ENCODE results near the gene ALDH1B1. TPM values are rescaled to one million over a fixed set of nuclear protein-coding genes. Genes with fewer than 3 reads are reported as not detected.

The ALDH1B1 gene
- total and polyA plus RNA-seq, 10 of the 15 experiments (the other 5 are each of a cell fraction or from before 2014, with no cell fraction given): 8.6 to 38.5 (median 30.9) TPM

GRCh38 chr9:38432922-38433510 lies 40.5 kb downstream of the ALDH1B1 start:
- DNase-seq (ENCODE audit: low read depth, low spot score) (no peak), ATAC-seq (peak; percentile 72), FAIRE-seq (no peak)
- WGBS (ENCODE audit: insufficient coverage, insufficient replicate concordance, low lambda C conversion rate, missing lambda C conversion rate): 26% methylated on average over 3 of the region's 3 CpGs
- no TSS peak for BruUV-seq (replicated peaks)
- Histone ChIP-seq H3K4me1 (ENCODE audit: control insufficient read depth, insufficient read depth, low read length) (no peaks in the 10 kb centered on the region), H4K20me1 (ENCODE audit: control insufficient read depth, insufficient read depth) (no peaks in the 10 kb centered on the region), H3K9me3 (replicated peaks; ENCODE audit: control insufficient read depth, insufficient read depth, low read length) (no peaks in the 10 kb centered on the region), H2AFZ (ENCODE audit: control insufficient read depth, low read depth, low read length) (no peak overlapping the region), H3K27me3 (replicated peaks in 1 of 2; ENCODE audit: control insufficient read depth in 2 of 2, insufficient read depth in 2 of 2, low read length in 1 of 2) (no peaks in the 10 kb centered on the region; a peak in 1 of 4 replicates), H3K9ac (ENCODE audit: control insufficient read depth, insufficient read depth, low read length) (no peak overlapping the region), H3K36me3 (ENCODE audit: control insufficient read depth in 2 of 2, insufficient read depth in 2 of 2, low read length in 1 of 2) (no peaks in the 10 kb centered on the region), H3K79me2 (ENCODE audit: control insufficient read depth, insufficient read depth, low read length) (no peaks in the 10 kb centered on the region), H3K27ac (ENCODE audit: control insufficient read depth, insufficient read depth) (no peak overlapping the region), H3K4me2 (ENCODE audit: control insufficient read depth, insufficient read depth) (no peak overlapping the region), H3K4me3 (no peak overlapping the region)
- CTCF ChIA-PET: interaction anchor here (0.6 to 7.2 kb wide), 17 partner anchors 8 to 521 kb away, joined by 3 to 66 read pairs (median 4); partner anchors contain the start of gene ALDH1B1
- SMC1A ChIA-PET (ENCODE audit: uncharacterized antibody, unreplicated experiment): interaction anchor here (0.8 to 4.1 kb wide), 13 partner anchors 9 to 519 kb away, joined by 3 to 16 read pairs (median 4); no protein-coding TSS in a partner anchor
- RAD21 ChIA-PET (ENCODE audit: unreplicated experiment): interaction anchor here (1.0 to 2.5 kb wide), 2 partner anchors 40 to 60 kb away, joined by 3 to 8 read pairs; no protein-coding TSS in a partner anchor
- POLR2A ChIA-PET: no interaction called here
- intact Hi-C loops (cut with micrococcal nuclease; ENCODE audit: unreplicated experiment) (loop anchor here (1.0 to 5.0 kb wide), 2 partner anchors 62 to 239 kb away; no protein-coding TSS in a partner anchor), in situ Hi-C loops (cut with MboI) (no loop called here)
- TF ChIP-seq ATF3 (IDR thresholded peaks at IDR 0.05; ENCODE audit: borderline replicate concordance, extremely low read depth, low read depth, low read length) (0 out of 2 replicates have a peak, but pooled peaks have one; percentile 6), PAX8 (IDR thresholded peaks at IDR 0.05) (no peak), CEBPZ (IDR thresholded peaks at IDR 0.05; ENCODE audit: low read depth, low read length) (no peak), IKZF1 (conservative IDR thresholded peaks at IDR 0.05) (no peak), ZNF217 (IDR thresholded peaks at IDR 0.05) (no peak), NR2F1 (conservative IDR thresholded peaks at IDR 0.05) (no peak), YBX1 (IDR thresholded peaks at IDR 0.05) (no peak), RAD21 (IDR thresholded peaks at IDR 0.05; ENCODE audit: insufficient read depth, low read depth, low read length) (peak; percentile 50), ASH2L (IDR thresholded peaks at IDR 0.05; ENCODE audit: borderline replicate concordance, low read depth) (no peak), EP300 (IDR thresholded peaks at IDR 0.05; ENCODE audit: borderline replicate concordance in 1 of 2, control insufficient read depth in 1 of 2, low read depth in 2 of 2, low read length in 2 of 2) (no peak), BCLAF1 (IDR thresholded peaks at IDR 0.05) (no peak), HCFC1 (IDR thresholded peaks at IDR 0.05; ENCODE audit: low read length) (no peak), SMC3 (IDR thresholded peaks at IDR 0.05; ENCODE audit: borderline replicate concordance, low read length) (peak; percentile 49; the same call in 1 of the 2 replicates), SUPT20H (IDR thresholded peaks at IDR 0.05; ENCODE audit: borderline replicate concordance, control insufficient read depth, low read depth, low read length) (no peak), BCL3 (IDR thresholded peaks at IDR 0.05; ENCODE audit: borderline replicate concordance, insufficient read depth, low read depth, low read length, poor library complexity, severe bottlenecking) (no peak)
